T-helper 1 cell (primary cell): ENCODE data around the gene PIEZO2.

ENCODE experiments used
- DNase-seq, 5 donors: peaks; one replicate each; pipeline ENCODE4 v3.0.0-alpha.2; 2012 to 2020

The PIEZO2 gene

GRCh38 chr18:10723496-10723895 lies 425.9 kb downstream of the PIEZO2 start:
- DNase-seq, result no peak

- DNase-seq, result no peak
These were observed 430.6 kb downstream of the PIEZO2 start for GRCh38 chr18:10718809-10719208.

GRCh38 chr18:10715791-10716190 lies 433.6 kb downstream of the PIEZO2 start:
- no peak for DNase-seq

GRCh38 chr18:10713409-10713808 lies 436.0 kb downstream of the PIEZO2 start:
- no peak for DNase-seq

- no peak for DNase-seq
These were observed 442.1 kb downstream of the PIEZO2 start for GRCh38 chr18:10707294-10707693.

- DNase-seq, result no peak
These were observed 443.6 kb downstream of the PIEZO2 start for GRCh38 chr18:10705786-10706185.

- DNase-seq, result no peak
These were observed 444.1 kb downstream of the PIEZO2 start for GRCh38 chr18:10705291-10705690.

- DNase-seq, result no peak
These were observed 447.2 kb downstream of the PIEZO2 start for GRCh38 chr18:10702206-10702605.

GRCh38 chr18:10690366-10690765 lies 459.0 kb downstream of the PIEZO2 start:
- DNase-seq, result no peak

GRCh38 chr18:10690035-10690329 lies 459.4 kb downstream of the PIEZO2 start:
- DNase-seq, result no peak

GRCh38 chr18:10689236-10690034 lies 459.9 kb downstream of the PIEZO2 start:
- no peak for DNase-seq

- no peak for DNase-seq
These were observed 460.6 kb downstream of the PIEZO2 start for GRCh38 chr18:10688766-10689165.

GRCh38 chr18:10687161-10687925 lies 462.0 kb downstream of the PIEZO2 start:
- DNase-seq, result no peak

GRCh38 chr18:10686308-10686707 lies 463.1 kb downstream of the PIEZO2 start:
- DNase-seq, result no peak

GRCh38 chr18:10685484-10685883 lies 463.9 kb downstream of the PIEZO2 start:
- DNase-seq, result no peak

- no peak for DNase-seq
These were observed 467.0 kb downstream of the PIEZO2 start for GRCh38 chr18:10682368-10682714.

- no peak for DNase-seq
These were observed 467.6 kb downstream of the PIEZO2 start for GRCh38 chr18:10681581-10682367.

GRCh38 chr18:10680271-10680596 lies 469.1 kb downstream of the PIEZO2 start:
- no peak for DNase-seq

- DNase-seq, result no peak
These were observed 469.7 kb downstream of the PIEZO2 start for GRCh38 chr18:10679557-10680270.

GRCh38 chr18:10671441-10671840 lies 477.9 kb downstream of the PIEZO2 start:
- DNase-seq, result no peak

GRCh38 chr18:10670856-10671255 lies 478.5 kb downstream of the PIEZO2 start:
- no peak for DNase-seq

GRCh38 chr18:10669441-10670100 lies 479.8 kb downstream of the PIEZO2 start:
- DNase-seq, result no peak

- DNase-seq, result no peak
These were observed 485.6 kb downstream of the PIEZO2 start for GRCh38 chr18:10663750-10664149.
